Parathyroid adenoma (tissue), 2 donors: ENCODE measurements around the gene BMPR1B.

Experiments
- H2AFZ ChIP-seq: fragments of 300-600 bp; sonication (generic); one replicate; pipeline ENCODE4 v1.7.0; 2017; ENCODE audit warnings: antibody characterized with exemption, mild to moderate bottlenecking
- H3K27ac ChIP-seq: fragments of 300-600 bp; sonication (generic); one replicate; pipeline ENCODE4 v1.7.0; 2017
- H3K27me3 ChIP-seq: fragments of 300-600 bp; sonication (generic); one replicate; pipeline ENCODE4 v1.7.0; 2017; ENCODE audit warnings: low read length; ENCODE audit not compliant: control insufficient read depth, insufficient read depth
- H3K36me3 ChIP-seq: fragments of 300-600 bp; sonication (generic); one replicate; pipeline ENCODE4 v1.7.0; 2017; ENCODE audit warnings: low read length; ENCODE audit not compliant: control insufficient read depth, insufficient read depth
- H3K4me1 ChIP-seq: fragments of 300-600 bp; sonication (generic); one replicate; pipeline ENCODE4 v1.7.0; 2017; ENCODE audit warnings: control low read depth
- H3K4me2 ChIP-seq: fragments of 300-600 bp; sonication (generic); one replicate; pipeline ENCODE4 v1.7.0; 2017; ENCODE audit warnings: low read length
- H3K4me3 ChIP-seq: fragments of 300-600 bp; sonication (generic); one replicate; pipeline ENCODE4 v1.7.0; 2017; ENCODE audit warnings: low read depth, low read length
- H3K79me2 ChIP-seq: fragments of 300-600 bp; sonication (generic); one replicate; pipeline ENCODE4 v1.7.0; 2017; ENCODE audit warnings: control low read depth
- H3K9ac ChIP-seq: fragments of 300-600 bp; sonication (generic); one replicate; pipeline ENCODE4 v1.7.0; 2017; ENCODE audit warnings: mild to moderate bottlenecking
- H3K9me3 ChIP-seq: fragments of 300-600 bp; sonication (generic); one replicate; pipeline ENCODE4 v1.7.0; 2017; ENCODE audit warnings: low read length; ENCODE audit not compliant: control insufficient read depth
- TF ChIP-seq, protein P1 (sequence below): fragments of 300-600 bp; sonication (generic); IDR thresholded peaks from one replicate; pipeline ENCODE4 v1.7.0; 2017; ENCODE audit warnings: antibody characterized with exemption, mild to moderate bottlenecking
- donor health status: primary hyperparathyroidism.

BMPR1B gene

GRCh38 chr4:94726524-94727123 is 31.1 kb upstream of the BMPR1B start:
- TF ChIP-seq, protein P1, sequence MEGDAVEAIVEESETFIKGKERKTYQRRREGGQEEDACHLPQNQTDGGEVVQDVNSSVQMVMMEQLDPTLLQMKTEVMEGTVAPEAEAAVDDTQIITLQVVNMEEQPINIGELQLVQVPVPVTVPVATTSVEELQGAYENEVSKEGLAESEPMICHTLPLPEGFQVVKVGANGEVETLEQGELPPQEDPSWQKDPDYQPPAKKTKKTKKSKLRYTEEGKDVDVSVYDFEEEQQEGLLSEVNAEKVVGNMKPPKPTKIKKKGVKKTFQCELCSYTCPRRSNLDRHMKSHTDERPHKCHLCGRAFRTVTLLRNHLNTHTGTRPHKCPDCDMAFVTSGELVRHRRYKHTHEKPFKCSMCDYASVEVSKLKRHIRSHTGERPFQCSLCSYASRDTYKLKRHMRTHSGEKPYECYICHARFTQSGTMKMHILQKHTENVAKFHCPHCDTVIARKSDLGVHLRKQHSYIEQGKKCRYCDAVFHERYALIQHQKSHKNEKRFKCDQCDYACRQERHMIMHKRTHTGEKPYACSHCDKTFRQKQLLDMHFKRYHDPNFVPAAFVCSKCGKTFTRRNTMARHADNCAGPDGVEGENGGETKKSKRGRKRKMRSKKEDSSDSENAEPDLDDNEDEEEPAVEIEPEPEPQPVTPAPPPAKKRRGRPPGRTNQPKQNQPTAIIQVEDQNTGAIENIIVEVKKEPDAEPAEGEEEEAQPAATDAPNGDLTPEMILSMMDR, result no peak
- H3K4me2 ChIP-seq, result no peak overlapping the region
- no peaks in the 10 kb centered on the region for H3K79me2 ChIP-seq
- no peak overlapping the region for H3K27ac ChIP-seq
- no peak overlapping the region for H3K9ac ChIP-seq
- H2AFZ ChIP-seq, result no peak overlapping the region
- H3K27me3 ChIP-seq, result no peaks in the 10 kb centered on the region
- no peaks in the 10 kb centered on the region for H3K4me1 ChIP-seq
- H3K9me3 ChIP-seq, result no peaks in the 10 kb centered on the region
- H3K36me3 ChIP-seq, result no peaks in the 10 kb centered on the region
- H3K4me3 ChIP-seq, result no peak overlapping the region

GRCh38 chr4:94728056-94728766 is 29.5 kb upstream of the BMPR1B start:
- Histone ChIP-seq H3K4me3 (no peak overlapping the region), H3K79me2 (no peaks in the 10 kb centered on the region), H3K9me3 (no peaks in the 10 kb centered on the region), H3K36me3 (no peaks in the 10 kb centered on the region), H3K27ac (no peak overlapping the region), H2AFZ (no peak overlapping the region), H3K4me1 (no peaks in the 10 kb centered on the region), H3K9ac (no peak overlapping the region), H3K27me3 (no peaks in the 10 kb centered on the region), H3K4me2 (no peak overlapping the region)
- TF ChIP-seq, protein P1, result no peak

- H3K4me1 ChIP-seq, result no peaks in the 10 kb centered on the region
- H3K27ac ChIP-seq, result no peak overlapping the region
- TF ChIP-seq, protein P1, result no peak
- no peak overlapping the region for H2AFZ ChIP-seq
- no peaks in the 10 kb centered on the region for H3K9me3 ChIP-seq
- H3K27me3 ChIP-seq, result no peaks in the 10 kb centered on the region
- no peak overlapping the region for H3K4me3 ChIP-seq
- no peak overlapping the region for H3K4me2 ChIP-seq
- H3K36me3 ChIP-seq, result no peaks in the 10 kb centered on the region
- H3K79me2 ChIP-seq, result no peaks in the 10 kb centered on the region
- no peak overlapping the region for H3K9ac ChIP-seq
Observed at GRCh38 chr4:94732358-94732698, 25.4 kb upstream of the BMPR1B start.

- H2AFZ ChIP-seq, result no peak overlapping the region
- no peaks in the 10 kb centered on the region for H3K4me1 ChIP-seq
- H3K4me3 ChIP-seq, result no peak overlapping the region
- H3K9me3 ChIP-seq, result no peaks in the 10 kb centered on the region
- H3K4me2 ChIP-seq, result no peak overlapping the region
- no peaks in the 10 kb centered on the region for H3K27me3 ChIP-seq
- no peaks in the 10 kb centered on the region for H3K79me2 ChIP-seq
- TF ChIP-seq, protein P1, result no peak
- H3K27ac ChIP-seq, result no peak overlapping the region
- H3K36me3 ChIP-seq, result no peaks in the 10 kb centered on the region
- H3K9ac ChIP-seq, result no peak overlapping the region
Observed at GRCh38 chr4:94739741-94740140, 18.0 kb upstream of the BMPR1B start.

DNA sequence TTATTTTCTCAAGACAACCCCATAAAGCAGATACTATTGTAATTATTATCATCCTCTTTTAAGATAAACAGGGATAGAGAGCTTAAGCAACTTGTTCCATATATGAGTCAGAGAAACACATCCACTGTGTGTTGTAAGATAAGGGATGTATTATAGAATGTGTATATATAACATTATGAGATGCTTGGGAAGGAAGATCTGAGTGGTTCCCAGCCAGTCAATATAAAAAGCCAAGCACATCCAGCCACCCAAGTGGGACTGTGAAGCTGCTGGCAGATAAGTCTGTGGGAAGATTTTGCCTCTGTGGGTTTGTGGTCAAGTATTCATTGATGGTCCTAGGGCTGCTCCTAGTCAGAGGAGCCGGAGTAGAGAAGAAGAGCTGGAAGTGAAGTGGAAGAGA is 16.5 kb upstream of the BMPR1B start:
- Histone ChIP-seq H3K4me1 (no peaks in the 10 kb centered on the region), H3K4me3 (no peak overlapping the region), H3K79me2 (no peaks in the 10 kb centered on the region), H3K27me3 (no peaks in the 10 kb centered on the region), H3K9ac (no peak overlapping the region), H3K27ac (no peak overlapping the region), H3K9me3 (no peaks in the 10 kb centered on the region), H2AFZ (no peak overlapping the region), H3K4me2 (no peak overlapping the region), H3K36me3 (no peaks in the 10 kb centered on the region)
- TF ChIP-seq, protein P1, result no peak
